Panc1 (cell line): ENCODE data around the gene CIC. TPM values are rescaled to one million over a fixed set of nuclear protein-coding genes. Genes with fewer than 3 reads are reported as not detected.

Experiments
- ATAC-seq: fragments of 200-7000 bp; cut with Tn5 transposase; 2 replicates; pipeline ENCODE4 v1.9.1; 2020; ENCODE audit warnings: mild to moderate bottlenecking, moderate library complexity
- BruUV-seq: library from RNA; stranded (reverse); fragments of 400-500 nt; replicated peaks from 2 replicates; lab custom pipeline; 2021; lab: Mats Ljungman, UMichigan
- CTCF ChIA-PET: fragments of 300-600 bp; sonication (Branson Sonifier 250); formaldehyde crosslinking; loops from one replicate; lab custom pipeline; 2022; ENCODE audit warnings: antibody characterized with exemption; lab: Charles Lee
- POLR2A ChIA-PET: fragments of 300-600 bp; sonication (Branson Sonifier 250); formaldehyde crosslinking; loops from one replicate; lab custom pipeline; 2022; ENCODE audit warnings: antibody characterized with exemption; lab: Charles Lee
- DNase-seq: peaks from one replicate; pipeline ENCODE4 v3.0.0-alpha.2; 2010; ENCODE audit warnings: low read depth, low spot score
- H3K27ac ChIP-seq: 2 replicates; pipeline ENCODE4 v1.5.1; 2011; ENCODE audit warnings: mild to moderate bottlenecking, low read length, inconsistent platforms
- H3K27me3 ChIP-seq: fragments of 200-500 bp; sonication (Bioruptor generic); 2 replicates; pipeline ENCODE4 v1.6.0; 2014; ENCODE audit warnings: low read length, inconsistent platforms; ENCODE audit not compliant: control insufficient read depth, insufficient read depth
- H3K36me3 ChIP-seq: fragments of 200-500 bp; sonication (Bioruptor generic); 2 replicates; pipeline ENCODE4 v1.5.1; 2014; ENCODE audit warnings: inconsistent platforms, mild to moderate bottlenecking, low read length, moderate library complexity; ENCODE audit not compliant: control insufficient read depth, insufficient read depth
- H3K4me1 ChIP-seq: 2 replicates; pipeline ENCODE4 v1.5.1; 2011; ENCODE audit warnings: inconsistent platforms, mild to moderate bottlenecking, low read length, moderate library complexity; ENCODE audit not compliant: control insufficient read depth, insufficient read depth
- H3K4me3 ChIP-seq, 2 experiments: 2 replicates each; pipeline ENCODE4 v1.5.1; 2011 to 2012; ENCODE audit warnings: low read depth in 2 of 2, low read length in 2 of 2, mild to moderate bottlenecking in 2 of 2, inconsistent platforms in 1 of 2, moderate library complexity in 1 of 2
- H3K9me3 ChIP-seq: fragments of 200-500 bp; sonication (Bioruptor generic); 2 replicates; pipeline ENCODE4 v1.5.1; 2014; ENCODE audit warnings: low read depth, mild to moderate bottlenecking, inconsistent platforms, low read length, moderate library complexity; ENCODE audit not compliant: control insufficient read depth, insufficient read depth
- POLR2AphosphoS5 ChIP-seq: IDR thresholded peaks from 2 replicates; pipeline ENCODE4 v1.6.1; 2012; ENCODE audit warnings: mild to moderate bottlenecking, low read depth, low read length, moderate library complexity
- SIN3A ChIP-seq: IDR thresholded peaks from 2 replicates; pipeline ENCODE4 v1.6.1; 2012; ENCODE audit warnings: low read depth, mild to moderate bottlenecking, low read length, moderate library complexity, borderline replicate concordance; ENCODE audit not compliant: insufficient read depth
- TCF7L2 ChIP-seq: IDR thresholded peaks from 2 replicates; pipeline ENCODE4 v1.6.1; 2011; ENCODE audit warnings: mild to moderate bottlenecking, low read depth, low read length, inconsistent platforms
- in situ Hi-C: cut with HindIII; loops from 2 replicates; pipeline ENCODE4 v1.10.0; 2016; ENCODE audit warnings: low sequenced_read_pairs, low pct_unique_long_range_greater_than_20kb
- intact Hi-C: fragments of 100-400 bp; cut with micrococcal nuclease; formaldehyde crosslinking; loops from one replicate; pipeline ENCODE4 v1.10.0; 2022; ENCODE audit not compliant: unreplicated experiment
- total RNA-seq: library from RNA; stranded (reverse); gene quantifications from one replicate; pipeline ENCODE4 v1.2.1, GENCODE V29; 2021; ENCODE audit not compliant: unreplicated experiment
- TF ChIP-seq, protein P1 (sequence below), 2 experiments: IDR thresholded peaks; 2 replicates each; pipeline ENCODE4 v1.6.1; 2011 to 2012; ENCODE audit warnings: low read depth in 2 of 2, control low read depth in 1 of 2, low read length in 1 of 2, mild to moderate bottlenecking in 1 of 2, moderate library complexity in 1 of 2; ENCODE audit not compliant: insufficient read depth in 1 of 2
- TF ChIP-seq, protein P2 (sequence below): fragments of 450-650 bp; IDR thresholded peaks from 2 replicates; pipeline ENCODE4 v1.5.1; 2017; ENCODE audit warnings: mild to moderate bottlenecking

Gene CIC
- total RNA-seq, 1 experiment from 2014 or later, result 67.4 TPM

GRCh38 chr19:42275103-42275502, 6.1 kb downstream of the CIC start:
- DNase-seq (no peak), ATAC-seq (no peak)
- intact Hi-C loops, result no loop called here
- no peak overlapping the region for H3K4me3 ChIP-seq
- no peaks in the 10 kb centered on the region for H3K27me3 ChIP-seq
- H3K9me3 ChIP-seq, result no peaks in the 10 kb centered on the region
- CTCF ChIA-PET, result no interaction called here
- POLR2A ChIA-PET, result no interaction called here
- in situ Hi-C loops, result no loop called here
- no TSS peak for BruUV-seq
- H3K27ac ChIP-seq, result no peak overlapping the region
- H3K36me3 ChIP-seq, result no peaks in the 10 kb centered on the region
- TF ChIP-seq SIN3A (no peak), TCF7L2 (no peak)
- TF ChIP-seq, protein P1, sequence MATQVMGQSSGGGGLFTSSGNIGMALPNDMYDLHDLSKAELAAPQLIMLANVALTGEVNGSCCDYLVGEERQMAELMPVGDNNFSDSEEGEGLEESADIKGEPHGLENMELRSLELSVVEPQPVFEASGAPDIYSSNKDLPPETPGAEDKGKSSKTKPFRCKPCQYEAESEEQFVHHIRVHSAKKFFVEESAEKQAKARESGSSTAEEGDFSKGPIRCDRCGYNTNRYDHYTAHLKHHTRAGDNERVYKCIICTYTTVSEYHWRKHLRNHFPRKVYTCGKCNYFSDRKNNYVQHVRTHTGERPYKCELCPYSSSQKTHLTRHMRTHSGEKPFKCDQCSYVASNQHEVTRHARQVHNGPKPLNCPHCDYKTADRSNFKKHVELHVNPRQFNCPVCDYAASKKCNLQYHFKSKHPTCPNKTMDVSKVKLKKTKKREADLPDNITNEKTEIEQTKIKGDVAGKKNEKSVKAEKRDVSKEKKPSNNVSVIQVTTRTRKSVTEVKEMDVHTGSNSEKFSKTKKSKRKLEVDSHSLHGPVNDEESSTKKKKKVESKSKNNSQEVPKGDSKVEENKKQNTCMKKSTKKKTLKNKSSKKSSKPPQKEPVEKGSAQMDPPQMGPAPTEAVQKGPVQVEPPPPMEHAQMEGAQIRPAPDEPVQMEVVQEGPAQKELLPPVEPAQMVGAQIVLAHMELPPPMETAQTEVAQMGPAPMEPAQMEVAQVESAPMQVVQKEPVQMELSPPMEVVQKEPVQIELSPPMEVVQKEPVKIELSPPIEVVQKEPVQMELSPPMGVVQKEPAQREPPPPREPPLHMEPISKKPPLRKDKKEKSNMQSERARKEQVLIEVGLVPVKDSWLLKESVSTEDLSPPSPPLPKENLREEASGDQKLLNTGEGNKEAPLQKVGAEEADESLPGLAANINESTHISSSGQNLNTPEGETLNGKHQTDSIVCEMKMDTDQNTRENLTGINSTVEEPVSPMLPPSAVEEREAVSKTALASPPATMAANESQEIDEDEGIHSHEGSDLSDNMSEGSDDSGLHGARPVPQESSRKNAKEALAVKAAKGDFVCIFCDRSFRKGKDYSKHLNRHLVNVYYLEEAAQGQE (IDR thresholded peaks at IDR 0.05; ENCODE audit: insufficient read depth in 1 of 2, low read depth in 2 of 2, low read length in 1 of 2), result no peak
- TF ChIP-seq, protein P2, sequence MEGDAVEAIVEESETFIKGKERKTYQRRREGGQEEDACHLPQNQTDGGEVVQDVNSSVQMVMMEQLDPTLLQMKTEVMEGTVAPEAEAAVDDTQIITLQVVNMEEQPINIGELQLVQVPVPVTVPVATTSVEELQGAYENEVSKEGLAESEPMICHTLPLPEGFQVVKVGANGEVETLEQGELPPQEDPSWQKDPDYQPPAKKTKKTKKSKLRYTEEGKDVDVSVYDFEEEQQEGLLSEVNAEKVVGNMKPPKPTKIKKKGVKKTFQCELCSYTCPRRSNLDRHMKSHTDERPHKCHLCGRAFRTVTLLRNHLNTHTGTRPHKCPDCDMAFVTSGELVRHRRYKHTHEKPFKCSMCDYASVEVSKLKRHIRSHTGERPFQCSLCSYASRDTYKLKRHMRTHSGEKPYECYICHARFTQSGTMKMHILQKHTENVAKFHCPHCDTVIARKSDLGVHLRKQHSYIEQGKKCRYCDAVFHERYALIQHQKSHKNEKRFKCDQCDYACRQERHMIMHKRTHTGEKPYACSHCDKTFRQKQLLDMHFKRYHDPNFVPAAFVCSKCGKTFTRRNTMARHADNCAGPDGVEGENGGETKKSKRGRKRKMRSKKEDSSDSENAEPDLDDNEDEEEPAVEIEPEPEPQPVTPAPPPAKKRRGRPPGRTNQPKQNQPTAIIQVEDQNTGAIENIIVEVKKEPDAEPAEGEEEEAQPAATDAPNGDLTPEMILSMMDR, result no peak
- H3K4me1 ChIP-seq, result peaks cover 23% of the 10 kb centered on the region

GRCh38 chr19:42275517-42275916, 6.5 kb downstream of the CIC start:
- Histone ChIP-seq H3K27ac (no peak overlapping the region), H3K4me3 (no peak overlapping the region), H3K9me3 (no peaks in the 10 kb centered on the region), H3K36me3 (no peaks in the 10 kb centered on the region), H3K4me1 (peaks cover 19% of the 10 kb centered on the region), H3K27me3 (no peaks in the 10 kb centered on the region)
- no TSS peak for BruUV-seq
- intact Hi-C loops (no loop called here), in situ Hi-C loops (no loop called here)
- ChIA-PET POLR2A (no interaction called here), CTCF (no interaction called here)
- TF ChIP-seq POLR2AphosphoS5 (no peak), TCF7L2 (no peak), SIN3A (no peak)
- TF ChIP-seq, protein P2, result no peak
- TF ChIP-seq, protein P1 (IDR thresholded peaks at IDR 0.05; ENCODE audit: insufficient read depth in 1 of 2, low read depth in 2 of 2, low read length in 1 of 2), result no peak
- DNase-seq (no peak), ATAC-seq (no peak)
